Chondrocyte (in vitro differentiated cells): ENCODE data around the gene P2RY4. TPM values are rescaled to one million over a fixed set of nuclear protein-coding genes. Genes with fewer than 3 reads are reported as not detected.

Experiments
- DNase-seq: peaks from one replicate; pipeline ENCODE4 v3.0.0; 2021; ENCODE audit warnings: mixed read lengths, low spot score
- H3K27ac Mint-ChIP-seq: one replicate; pipeline ENCODE4 v1.8.0; 2021; ENCODE audit warnings: mild to moderate bottlenecking, moderate library complexity, mixed read lengths; ENCODE audit not compliant: unreplicated experiment
- H3K27me3 Mint-ChIP-seq: 2 replicates; pipeline ENCODE4 v1.8.0; 2021; ENCODE audit warnings: low read depth, mixed read lengths
- H3K36me3 Mint-ChIP-seq: 2 replicates; pipeline ENCODE4 v1.8.0; 2021; ENCODE audit warnings: low read depth, mixed read lengths
- H3K4me1 Mint-ChIP-seq: 2 replicates; pipeline ENCODE4 v1.8.0; 2021; ENCODE audit warnings: low read depth, mild to moderate bottlenecking, mixed read lengths
- H3K4me3 Mint-ChIP-seq: one replicate; pipeline ENCODE4 v1.8.0; 2021; ENCODE audit warnings: mild to moderate bottlenecking, moderate library complexity, mixed read lengths; ENCODE audit not compliant: unreplicated experiment
- H3K9me3 Mint-ChIP-seq: 2 replicates; pipeline ENCODE4 v1.8.0; 2021; ENCODE audit warnings: low read depth, mixed read lengths
- long read RNA-seq: library from polyadenylated mRNA; stranded (forward); transcript quantifications from one replicate; pipeline ENCODE4 v2.0.0, GENCODE V29; 2021
- total RNA-seq: library from RNA; stranded (reverse); gene quantifications from 3 replicates; pipeline ENCODE4 v1.2.1, GENCODE V29; 2021
- TF ChIP-seq, protein P1 (sequence below): fragments of 200-600 bp; sonication (generic); IDR thresholded peaks from 2 replicates; pipeline ENCODE4 v1.5.0; 2021; ENCODE audit warnings: antibody characterized with exemption, mild to moderate bottlenecking, moderate library complexity

The P2RY4 gene
- total RNA-seq = not detected in 3 replicates
- long read RNA-seq = 0 reads

GRCh38 chrX:70260104-70260503 is at the start of gene P2RY4:
TSS of gene P2RY4 (minus strand) at chrX:70260204. CDS start at chrX:70259624, 580 bp downstream.
- Mint-ChIP-seq H3K9me3 (peaks cover 21% of the 10 kb centered on the region), H3K27ac (no peak within 1 kb of the TSS), H3K27me3 (no peaks in the 10 kb centered on the region), H3K4me1 (no peaks in the 10 kb centered on the region), H3K4me3 (no peak within 1 kb of the TSS), H3K36me3 (no peaks in the 10 kb centered on the region)
- DNase-seq = no peak
- TF ChIP-seq, protein P1, sequence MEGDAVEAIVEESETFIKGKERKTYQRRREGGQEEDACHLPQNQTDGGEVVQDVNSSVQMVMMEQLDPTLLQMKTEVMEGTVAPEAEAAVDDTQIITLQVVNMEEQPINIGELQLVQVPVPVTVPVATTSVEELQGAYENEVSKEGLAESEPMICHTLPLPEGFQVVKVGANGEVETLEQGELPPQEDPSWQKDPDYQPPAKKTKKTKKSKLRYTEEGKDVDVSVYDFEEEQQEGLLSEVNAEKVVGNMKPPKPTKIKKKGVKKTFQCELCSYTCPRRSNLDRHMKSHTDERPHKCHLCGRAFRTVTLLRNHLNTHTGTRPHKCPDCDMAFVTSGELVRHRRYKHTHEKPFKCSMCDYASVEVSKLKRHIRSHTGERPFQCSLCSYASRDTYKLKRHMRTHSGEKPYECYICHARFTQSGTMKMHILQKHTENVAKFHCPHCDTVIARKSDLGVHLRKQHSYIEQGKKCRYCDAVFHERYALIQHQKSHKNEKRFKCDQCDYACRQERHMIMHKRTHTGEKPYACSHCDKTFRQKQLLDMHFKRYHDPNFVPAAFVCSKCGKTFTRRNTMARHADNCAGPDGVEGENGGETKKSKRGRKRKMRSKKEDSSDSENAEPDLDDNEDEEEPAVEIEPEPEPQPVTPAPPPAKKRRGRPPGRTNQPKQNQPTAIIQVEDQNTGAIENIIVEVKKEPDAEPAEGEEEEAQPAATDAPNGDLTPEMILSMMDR = no peak

DNA sequence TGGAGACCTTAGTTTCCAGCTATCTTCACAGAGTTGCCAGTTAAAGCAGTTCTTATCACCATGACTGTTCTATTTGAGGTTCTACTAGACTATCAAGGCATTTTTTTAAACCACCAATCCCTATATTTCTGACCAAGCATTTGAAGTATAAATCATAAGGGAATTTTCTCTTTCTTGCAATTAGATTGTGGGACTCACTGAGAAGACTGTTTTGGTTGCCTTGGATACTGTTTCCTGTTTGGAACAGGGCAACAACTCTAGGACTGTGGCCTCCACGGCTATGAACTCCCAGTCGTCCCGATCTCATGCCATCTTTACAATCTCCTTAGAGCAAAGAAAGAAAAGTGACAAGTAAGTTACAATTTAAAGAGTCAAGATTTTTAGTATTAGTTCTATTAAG is 41.7 kb upstream of the P2RY4 start:
- TF ChIP-seq, protein P1 = no peak
- Mint-ChIP-seq H3K9me3 (peaks cover 3% of the 10 kb centered on the region), H3K4me1 (no peaks in the 10 kb centered on the region), H3K27me3 (no peaks in the 10 kb centered on the region), H3K36me3 (no peaks in the 10 kb centered on the region), H3K4me3 (no peak overlapping the region), H3K27ac (peak overlapping the region; percentile 69)
- no peak for DNase-seq

GRCh38 chrX:70293621-70294020 is 33.6 kb upstream of the P2RY4 start:
- TF ChIP-seq, protein P1 = no peak
- H3K27ac Mint-ChIP-seq = no peak overlapping the region

DNA sequence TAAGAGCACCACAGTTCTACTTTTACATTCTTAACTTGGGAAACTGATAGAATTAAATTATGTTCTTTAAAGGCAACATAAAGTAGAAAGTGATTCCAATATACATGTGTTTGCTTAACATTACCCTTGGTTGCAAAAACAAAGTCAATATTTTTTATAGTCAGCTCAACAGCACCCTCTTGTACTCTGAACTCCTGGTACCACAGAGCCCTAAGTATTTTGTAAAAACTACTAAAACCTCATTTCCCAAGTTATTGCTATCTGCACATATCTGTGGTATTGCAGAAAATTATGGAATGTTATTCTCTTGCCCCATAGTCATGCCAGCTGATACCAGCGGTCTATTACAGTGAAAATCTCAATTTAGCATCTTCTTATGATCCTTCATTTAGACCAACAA is 32.8 kb upstream of the P2RY4 start:
- H3K36me3 Mint-ChIP-seq = no peaks in the 10 kb centered on the region
- H3K4me1 Mint-ChIP-seq = peaks cover 16% of the 10 kb centered on the region
- TF ChIP-seq, protein P1 = peak; percentile 33
- H3K27me3 Mint-ChIP-seq = no peaks in the 10 kb centered on the region
- H3K9me3 Mint-ChIP-seq = peaks cover 3% of the 10 kb centered on the region
- no peak overlapping the region for H3K4me3 Mint-ChIP-seq
- H3K27ac Mint-ChIP-seq = no peak overlapping the region
- no peak for DNase-seq

More at GRCh38 chrX:70293621-70294020, 33.6 kb upstream of the P2RY4 start:
- no peak for DNase-seq
- peaks cover 16% of the 10 kb centered on the region for H3K4me1 Mint-ChIP-seq
- no peak overlapping the region for H3K4me3 Mint-ChIP-seq
- no peaks in the 10 kb centered on the region for H3K27me3 Mint-ChIP-seq
- no peaks in the 10 kb centered on the region for H3K9me3 Mint-ChIP-seq
- no peaks in the 10 kb centered on the region for H3K36me3 Mint-ChIP-seq

DNA sequence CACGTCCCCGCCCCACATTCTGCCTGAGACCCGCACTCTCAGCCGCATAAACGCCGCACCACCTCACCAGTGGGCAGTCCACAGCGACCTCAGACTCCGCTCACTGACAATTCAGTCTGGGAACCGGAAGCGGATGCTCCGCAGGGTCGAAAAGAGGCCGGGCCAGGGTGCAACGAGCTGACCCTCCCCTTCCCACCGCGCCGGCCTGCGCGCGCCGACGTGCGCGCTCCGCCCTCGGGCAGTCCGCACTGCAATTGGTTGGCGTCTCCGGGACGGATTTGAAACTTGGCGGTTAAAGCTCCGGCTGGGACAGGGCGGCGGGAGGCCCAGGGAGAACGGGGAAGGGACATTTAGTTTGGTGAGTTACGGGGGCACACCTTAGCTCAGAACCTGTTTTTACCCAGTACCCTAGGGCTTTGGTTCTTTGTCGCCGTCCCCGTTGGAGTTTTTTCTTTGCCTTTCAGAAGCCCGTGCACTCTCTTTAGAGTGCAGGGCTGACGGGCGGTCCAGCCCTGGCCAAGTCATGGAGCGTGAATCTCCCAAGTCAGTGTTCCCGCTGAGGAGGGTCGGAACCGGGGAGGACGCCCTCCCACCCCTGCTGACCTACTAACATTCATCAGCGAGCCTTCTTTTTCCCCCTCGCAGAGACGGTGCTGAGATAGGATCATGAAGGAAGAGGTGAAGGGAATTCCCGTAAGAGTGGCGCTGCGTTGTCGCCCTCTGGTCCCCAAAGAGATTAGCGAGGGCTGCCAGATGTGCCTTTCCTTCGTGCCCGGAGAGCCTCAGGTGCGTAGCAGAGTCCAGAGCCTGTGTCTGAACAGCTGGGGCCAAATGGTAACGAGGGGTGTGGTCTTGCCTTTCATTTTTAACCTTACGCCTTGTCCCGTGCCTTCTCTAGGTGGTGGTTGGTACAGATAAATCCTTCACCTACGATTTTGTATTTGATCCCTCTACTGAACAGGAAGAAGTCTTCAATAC is 30.1 kb upstream of the P2RY4 start, which contains the start of the genes KIF4A and PDZD11:
KIF4A (plus strand) TSS at position 312 of the 978 bp plus-strand sequence; CDS start at position 667, 355 bp downstream.
PDZD11 (minus strand) TSS at position 135 of the 978 bp plus-strand sequence. CDS start 586 bp downstream, outside the sequence.
- H3K9me3 Mint-ChIP-seq = peaks cover 3% of the 10 kb centered on the region
- H3K36me3 Mint-ChIP-seq = no peaks in the 10 kb centered on the region
- peaks cover 16% of the 10 kb centered on the region for H3K4me1 Mint-ChIP-seq
- H3K27ac Mint-ChIP-seq = peak within 1 kb of the TSS; percentile 74
- H3K4me3 Mint-ChIP-seq = peak within 1 kb of the TSS; percentile 88
- H3K27me3 Mint-ChIP-seq = no peaks in the 10 kb centered on the region
- TF ChIP-seq, protein P1 = no peak
- no peak for DNase-seq
